Hematopoietic multipotent progenitor cell treated with erythropoietin and hydrocortisone succinate and interleukin-3 and kit ligand, for 15 days (in vitro differentiated cells): ENCODE measurements around the gene GZMB.
"Not testable (repeated sequence)": the region's sequence is repeated elsewhere in the genome, so short reads cannot be mapped to it uniquely, and the experiment has no call there.

Experiments used
- DNase-seq: peaks from one replicate; pipeline ENCODE4 v3.0.0-alpha.2; 2015; ENCODE audit warnings: low spot score

Gene GZMB, protein sequence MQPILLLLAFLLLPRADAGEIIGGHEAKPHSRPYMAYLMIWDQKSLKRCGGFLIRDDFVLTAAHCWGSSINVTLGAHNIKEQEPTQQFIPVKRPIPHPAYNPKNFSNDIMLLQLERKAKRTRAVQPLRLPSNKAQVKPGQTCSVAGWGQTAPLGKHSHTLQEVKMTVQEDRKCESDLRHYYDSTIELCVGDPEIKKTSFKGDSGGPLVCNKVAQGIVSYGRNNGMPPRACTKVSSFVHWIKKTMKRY

DNA sequence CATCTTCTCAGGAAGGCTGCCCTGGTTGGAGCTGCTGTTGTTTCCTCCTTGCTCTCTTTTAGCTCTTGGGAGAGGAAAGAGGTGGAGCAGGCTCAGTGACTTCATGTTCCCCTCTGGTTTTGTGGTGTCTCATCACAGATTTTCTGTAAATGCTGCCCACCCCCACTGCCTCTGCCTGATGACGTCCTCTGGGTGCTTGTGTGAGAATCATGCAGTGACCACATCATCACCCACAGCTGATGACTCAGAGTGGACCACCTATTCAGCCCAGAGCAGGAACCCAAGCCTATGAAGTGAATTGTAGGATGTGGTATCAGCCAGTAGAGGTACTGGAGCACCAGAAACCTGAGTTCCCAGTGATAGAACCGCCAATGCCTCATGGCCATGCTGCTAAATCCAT, at the start of gene GZMB:
Gene GZMB (minus strand): TSS at position 33 of the 400 bp plus-strand sequence. CDS start 30 bp downstream, at position 3.
- no peak for DNase-seq

DNA sequence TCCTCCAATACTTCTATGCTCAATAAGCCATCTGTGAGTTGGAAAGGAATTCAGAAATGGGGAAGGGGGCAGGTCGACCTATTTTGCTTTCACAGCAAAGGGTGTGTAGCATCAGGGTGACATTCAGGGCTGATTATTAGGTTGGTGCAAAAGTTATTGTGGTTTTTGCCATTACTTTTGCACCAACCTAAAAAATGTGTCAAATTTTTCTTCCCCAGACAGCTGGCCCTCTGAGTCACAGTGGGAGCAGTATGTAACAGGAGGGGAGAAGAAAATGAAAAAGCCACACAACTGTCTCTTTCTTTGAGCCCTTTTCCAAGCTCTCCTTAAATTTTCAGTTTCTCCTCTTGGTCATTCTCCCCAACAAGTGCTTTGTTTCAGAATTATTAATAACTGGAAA, 47.1 kb upstream of the GZMB start:
- DNase-seq = no peak

DNA sequence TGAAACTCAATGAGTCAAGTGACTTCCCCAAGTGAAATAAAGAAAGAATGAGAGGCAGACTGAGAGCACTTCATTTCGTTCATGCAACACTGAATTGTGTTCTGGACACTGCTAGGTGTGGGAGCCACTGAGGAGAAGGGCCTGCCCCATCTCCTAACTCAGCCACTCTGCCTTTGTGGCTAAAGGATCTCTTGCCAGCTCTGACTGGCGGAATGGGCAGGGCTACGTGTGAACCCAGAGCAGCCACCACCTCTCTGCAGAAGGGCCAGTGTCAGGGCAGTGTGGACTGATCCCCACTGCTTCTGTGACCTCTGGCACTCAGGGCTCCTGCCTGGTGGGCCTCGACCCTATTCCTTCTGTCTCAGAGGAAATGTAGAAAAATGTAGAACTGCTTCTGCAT, 46.5 kb upstream of the GZMB start:
- no peak for DNase-seq

DNA sequence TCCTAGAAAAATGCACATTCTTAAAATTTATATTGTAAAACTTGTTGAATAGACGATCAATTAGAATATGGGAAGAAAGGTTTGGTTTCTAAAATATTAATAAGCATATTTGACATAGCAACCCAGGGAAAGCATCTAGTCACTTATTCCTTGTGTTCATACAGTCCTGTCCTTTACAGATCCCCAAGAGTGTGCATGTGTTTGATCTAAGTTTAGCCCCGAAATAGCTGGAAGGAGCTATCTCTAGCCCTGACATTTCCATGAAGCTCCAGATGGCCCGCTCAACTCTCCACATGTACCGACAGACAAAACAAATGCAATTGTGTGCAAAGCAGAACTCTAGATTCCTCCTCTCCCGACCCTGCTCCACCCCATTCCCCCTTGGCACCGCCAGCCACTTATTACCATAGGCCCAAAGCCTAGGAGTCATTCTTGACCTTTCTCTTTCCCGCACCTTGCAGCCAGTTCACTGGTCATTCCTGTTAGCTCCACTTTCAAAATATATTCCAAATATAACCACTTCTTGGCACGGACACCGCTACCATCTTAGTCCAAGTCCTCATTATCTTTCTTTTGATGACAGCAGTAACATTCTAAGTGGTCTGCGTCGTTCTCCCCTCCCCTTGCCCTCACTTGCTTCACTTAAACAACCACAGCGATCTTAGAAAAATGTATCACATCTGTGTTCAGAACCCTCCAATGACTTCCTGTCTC, 45.4 kb upstream of the GZMB start:
- no peak for DNase-seq

DNA sequence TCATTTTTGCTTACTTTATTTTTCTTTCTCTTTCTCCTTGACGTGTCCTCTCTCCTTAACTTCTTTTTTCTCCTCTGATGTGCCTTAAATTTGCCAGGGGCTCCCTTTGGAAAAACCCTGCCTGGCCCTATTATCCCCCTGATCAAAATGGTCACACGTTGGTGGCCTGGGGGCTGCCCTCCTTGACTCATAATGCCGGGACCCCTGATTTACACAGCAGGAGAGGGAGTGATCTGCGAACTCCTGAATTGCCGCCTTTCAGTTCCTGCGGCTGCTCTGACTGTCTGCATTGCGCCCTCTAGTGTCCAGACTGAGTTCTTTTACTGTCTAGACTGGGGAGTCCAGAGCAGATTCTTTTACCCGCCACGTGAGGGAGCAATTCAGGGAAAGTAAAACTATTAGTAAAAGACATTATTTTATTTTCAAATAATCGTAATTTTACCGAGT, 44.8 kb upstream of the GZMB start:
- DNase-seq = peak; percentile 90

DNA sequence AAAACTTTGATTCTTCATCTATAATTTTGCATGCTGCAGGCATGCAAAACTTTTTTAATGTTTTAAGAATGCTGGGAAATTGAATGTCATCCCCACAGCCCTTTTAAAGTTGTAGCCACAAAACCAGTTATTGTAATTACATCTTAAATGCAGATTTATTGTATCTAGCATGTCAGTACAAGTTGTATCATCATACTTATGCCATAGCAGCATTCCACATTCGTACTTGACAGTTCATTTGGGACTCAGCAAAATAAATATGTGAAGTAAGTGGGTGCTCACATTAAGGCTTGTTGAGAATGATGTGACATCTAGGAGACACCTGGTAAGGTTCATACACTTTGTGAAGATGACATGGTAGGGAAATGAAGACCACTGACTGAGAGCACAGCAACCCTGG, 44.0 kb upstream of the GZMB start:
- DNase-seq = no peak

DNA sequence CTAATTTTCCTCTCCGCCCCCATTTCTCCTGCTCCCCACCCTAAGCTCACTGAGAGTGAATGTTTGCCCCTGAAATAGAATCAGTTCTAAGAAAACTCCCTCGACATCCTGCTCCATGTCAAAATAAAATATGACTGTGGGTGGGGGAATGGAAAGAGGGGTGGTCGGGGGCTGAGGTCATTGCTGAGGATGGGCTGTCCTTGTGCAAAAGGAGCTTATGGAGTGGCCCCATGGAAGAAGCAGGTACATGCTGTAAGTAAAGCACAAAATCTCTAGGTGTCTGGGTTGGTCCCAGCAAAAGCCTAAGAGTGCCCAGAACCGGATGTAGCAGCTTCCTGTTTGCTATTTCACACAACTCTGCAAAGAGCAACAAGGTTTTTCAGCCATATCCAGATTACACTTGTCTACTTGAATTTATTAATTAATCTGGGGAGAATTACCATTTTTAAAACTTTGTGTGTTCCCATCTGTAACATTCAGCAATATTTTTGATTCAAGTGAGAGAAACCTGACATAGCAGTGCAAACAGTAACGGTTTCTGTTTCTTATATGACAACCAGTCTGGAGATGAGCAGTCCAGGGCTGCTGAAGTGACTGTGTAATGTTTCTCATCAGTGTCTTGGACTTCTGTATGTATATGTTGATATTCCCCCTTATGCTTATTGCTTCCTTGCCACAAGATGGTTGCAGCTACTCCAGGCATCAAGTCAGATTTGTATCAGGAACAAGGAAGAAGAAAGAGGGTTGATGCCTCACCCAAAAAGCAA, 40.4 kb upstream of the GZMB start:
- DNase-seq = no peak

DNA sequence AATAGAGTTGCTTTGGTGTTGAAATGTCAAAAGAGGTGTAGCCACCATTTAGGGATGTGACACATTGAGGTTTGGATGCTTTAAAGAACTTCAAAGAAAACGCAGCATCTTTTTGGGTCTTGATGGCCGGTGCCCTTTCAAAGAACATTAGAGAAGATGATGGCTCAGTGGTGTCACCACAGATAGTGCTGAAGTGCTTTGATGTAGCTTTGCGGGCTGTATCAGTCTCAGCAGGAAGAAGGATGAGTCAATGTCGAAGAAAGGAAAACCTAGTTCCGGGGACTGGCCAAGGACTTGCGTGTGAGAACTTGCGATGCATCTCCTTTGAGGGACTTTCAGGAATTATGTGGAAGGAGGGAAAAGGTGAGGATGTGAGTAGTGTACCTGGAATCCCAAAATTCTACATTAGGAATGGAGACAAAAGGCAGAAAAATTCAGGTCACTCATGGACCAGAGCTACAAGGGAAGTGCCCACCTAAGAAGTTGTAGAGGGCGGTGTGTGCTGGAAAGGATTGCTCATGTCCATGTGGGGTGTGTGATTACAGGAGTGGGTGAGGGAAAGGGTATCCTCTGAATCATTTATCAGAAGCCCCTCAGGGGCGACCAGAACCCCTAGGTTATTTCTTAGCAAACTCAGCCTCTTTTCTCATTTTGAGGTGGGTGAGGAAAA, 39.7 kb upstream of the GZMB start:
- no peak for DNase-seq

DNA sequence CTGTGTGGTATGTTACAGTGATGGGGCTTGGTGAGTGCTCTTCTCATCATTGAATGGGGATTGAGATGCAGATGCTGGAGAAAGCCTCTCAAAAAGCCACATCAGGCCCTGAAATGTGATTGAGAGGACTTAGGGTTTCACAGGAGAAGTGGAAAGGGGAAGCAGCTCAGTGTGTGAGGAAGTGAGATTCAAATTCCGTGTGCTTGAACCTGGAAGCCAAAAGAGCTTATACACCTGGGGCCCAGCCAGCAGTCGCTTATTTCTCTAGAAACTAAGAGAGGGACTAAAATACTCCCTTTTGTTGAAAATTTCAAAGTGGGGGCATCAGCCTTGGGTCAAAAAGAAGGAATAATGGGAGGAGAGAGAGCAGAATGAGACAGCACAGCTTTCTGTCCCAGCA, 39.1 kb upstream of the GZMB start:
- DNase-seq = no peak

DNA sequence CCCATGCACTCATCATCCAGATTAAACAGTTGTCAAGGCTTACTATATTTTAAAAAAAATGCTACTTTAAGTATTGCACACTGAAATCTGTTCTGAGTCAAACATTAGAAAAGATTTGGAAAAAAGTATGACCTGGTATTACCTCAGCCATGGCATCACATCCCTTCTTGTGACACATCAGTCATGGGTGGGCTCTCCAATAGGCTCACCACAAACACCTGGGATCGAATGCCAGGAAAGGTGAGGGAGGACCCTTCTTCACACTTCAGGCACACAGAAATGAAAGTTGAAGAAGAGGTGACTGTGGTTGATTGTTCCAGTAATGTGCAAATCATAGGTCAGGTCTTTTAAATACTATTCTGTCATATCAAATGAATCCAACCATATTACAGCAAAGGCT, 36.6 kb upstream of the GZMB start:
- no peak for DNase-seq

DNA sequence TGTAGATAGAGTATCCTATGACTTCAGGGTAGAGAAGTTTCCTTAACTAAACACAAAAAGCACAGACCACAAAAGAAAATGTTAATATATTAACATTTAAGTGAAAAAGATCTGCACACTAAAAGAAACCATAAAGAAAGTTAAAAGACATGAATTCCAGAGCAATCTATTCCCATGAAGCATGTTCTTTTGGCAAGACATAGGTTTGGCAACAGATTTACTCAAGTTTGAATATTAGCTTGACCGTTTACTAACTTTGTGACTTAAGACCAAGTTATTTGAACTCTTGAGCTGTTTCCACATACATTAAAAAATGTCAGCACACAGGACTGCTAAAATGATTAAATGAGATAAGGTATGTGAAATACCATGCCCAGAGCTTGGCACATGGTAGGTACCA, 35.7 kb upstream of the GZMB start:
- no peak for DNase-seq

DNA sequence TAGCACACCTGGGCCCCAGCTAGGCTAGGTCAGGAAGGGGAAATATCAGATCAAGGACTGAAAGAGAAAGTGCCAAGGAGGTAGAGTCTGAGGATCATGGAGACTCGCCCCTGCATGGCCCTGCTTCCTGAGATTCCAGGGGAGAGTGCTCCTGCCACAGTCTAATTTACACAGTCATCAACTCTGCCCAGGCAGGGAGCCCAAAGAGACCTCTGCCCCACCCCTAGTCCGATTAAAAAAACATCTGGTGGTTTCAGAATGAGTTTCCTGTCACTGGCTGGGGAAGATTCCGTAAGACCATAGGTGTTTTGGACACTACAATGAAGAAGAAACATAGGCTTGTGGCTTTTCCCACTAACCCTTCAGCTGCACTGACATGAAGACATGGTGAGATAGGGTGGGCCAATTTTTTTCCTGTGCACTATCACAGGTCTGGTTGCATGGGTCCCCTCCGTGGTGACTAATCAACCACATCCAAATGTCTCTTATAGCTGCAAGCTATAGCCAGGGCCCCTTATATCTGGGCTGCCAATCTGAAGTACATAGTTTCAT, 31.5 kb upstream of the GZMB start:
- no peak for DNase-seq

DNA sequence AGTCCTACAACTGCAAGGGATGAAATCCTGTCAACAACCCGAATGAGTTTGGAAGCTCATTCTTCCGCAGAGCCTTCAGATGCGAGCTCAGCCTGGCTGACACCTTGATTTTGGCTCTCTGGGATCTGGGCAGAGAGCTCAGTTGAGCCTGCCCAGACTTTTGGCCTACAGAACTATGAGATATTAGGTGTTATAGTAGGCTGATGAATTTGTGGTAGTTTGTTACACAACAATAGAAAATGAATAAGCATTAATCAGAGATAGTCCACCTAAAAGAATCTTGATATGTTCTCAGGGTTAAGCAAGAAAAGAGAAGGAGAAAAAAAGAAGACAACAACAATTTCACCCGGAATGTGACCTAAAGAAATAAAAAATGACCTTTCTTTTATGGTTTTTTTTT, 30.4 kb upstream of the GZMB start:
- DNase-seq = no peak

DNA sequence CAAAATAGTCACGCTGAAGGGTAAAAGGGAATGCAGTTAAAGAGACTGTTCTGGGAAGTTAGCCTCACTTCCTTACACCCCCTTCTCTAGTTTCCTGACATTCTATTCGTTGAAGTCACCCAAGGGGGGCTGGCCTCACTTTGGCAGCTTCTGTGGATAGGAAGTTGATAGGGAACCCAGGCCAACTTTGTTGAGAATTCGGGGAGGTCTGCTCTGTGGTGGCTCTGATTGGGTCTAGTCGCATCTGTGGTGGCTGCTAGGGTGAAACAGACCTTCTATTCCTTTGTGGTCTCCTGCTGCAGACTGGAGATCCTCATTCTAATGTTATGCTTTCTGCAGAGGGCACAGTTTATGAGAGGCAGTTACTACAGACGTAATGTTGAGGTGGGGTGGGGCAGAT, 28.8 kb upstream of the GZMB start:
- no peak for DNase-seq

DNA sequence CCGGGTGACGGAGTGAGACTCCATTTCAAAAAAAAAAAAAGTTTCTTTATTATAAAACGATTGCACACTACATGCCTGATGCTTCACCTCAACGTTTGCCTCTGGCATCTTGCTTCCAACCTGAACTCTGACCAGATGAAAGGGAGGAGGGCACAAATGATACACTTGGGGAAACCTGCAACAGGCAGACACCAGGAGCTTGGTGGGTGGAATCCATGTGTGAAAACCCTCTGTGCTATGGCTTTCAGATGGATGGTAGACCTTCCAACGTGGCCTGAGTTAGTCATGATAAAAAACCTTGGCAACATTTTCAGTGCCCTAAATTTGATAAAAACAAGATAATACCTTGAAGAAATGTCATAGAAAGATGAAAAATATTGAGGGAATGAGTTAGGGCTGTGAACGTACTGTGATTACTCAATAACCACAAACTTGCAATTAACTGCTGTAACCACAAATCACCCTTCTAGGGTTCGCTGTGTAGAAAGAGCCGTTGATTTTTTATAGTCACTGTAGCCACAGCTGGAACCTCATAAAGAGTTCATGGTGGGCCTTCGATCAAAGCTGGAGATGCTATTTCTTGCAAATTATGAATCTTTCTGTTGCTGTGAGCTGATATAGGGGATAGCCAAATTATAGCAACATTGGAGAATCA, 26.1 kb upstream of the GZMB start:
- DNase-seq = no peak

DNA sequence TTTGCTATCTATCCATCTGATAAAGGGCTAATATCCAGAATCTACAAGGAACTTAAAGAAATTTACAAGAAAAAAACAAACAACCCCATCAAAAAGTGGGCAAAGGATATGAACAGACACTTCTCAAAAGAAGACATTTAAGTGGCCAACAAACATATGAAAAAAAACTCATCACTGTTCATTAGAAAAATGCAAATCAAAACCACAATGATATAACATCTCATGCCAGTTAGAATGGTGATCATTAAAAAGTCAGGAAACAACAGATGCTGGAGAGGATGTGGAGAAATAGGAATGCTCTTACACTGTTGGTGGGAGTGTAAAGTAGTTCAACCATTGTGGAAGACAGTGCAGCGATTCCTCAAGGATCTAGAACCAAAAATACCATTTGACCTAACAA, 14.4 kb upstream of the GZMB start:
- DNase-seq = not testable (repeated sequence)

DNA sequence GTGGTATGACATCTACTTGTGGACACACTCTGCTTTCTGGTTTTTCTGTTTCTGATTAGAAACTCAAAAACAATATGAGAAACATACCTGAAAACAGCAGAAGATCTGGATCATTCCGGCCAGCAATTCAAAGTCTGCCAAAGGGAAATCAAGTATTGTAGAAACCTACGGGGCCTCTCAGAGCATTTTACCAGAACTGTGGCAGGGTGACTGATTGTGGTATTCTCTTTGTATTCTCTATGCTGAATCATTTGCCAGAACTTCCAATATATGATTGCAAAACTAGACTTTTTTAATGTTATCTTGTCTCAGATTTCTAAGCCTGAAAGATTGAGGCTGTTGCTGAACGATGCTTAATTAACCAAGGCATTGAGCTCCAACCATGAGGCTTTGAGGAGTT, 5.9 kb upstream of the GZMB start:
- no peak for DNase-seq

DNA sequence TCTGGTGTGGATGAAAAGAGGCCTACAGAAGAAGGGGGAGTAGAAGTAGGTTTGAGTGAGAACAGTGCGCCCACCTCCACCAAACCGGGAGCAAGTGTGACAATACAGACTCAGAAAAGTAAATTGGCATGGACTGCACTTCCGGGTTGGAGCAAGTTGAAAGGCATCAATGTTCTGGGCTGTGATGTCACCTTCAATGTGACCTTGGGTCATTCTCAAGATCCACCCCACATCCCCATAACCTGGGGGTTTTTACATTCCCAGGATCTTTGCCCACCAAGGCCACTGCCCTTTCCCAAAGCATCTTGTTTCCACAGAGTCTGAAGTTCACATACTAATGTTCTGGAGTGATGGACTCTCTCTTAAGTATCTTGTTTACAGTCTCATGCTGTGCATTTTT, 5.3 kb upstream of the GZMB start:
- DNase-seq = no peak

DNA sequence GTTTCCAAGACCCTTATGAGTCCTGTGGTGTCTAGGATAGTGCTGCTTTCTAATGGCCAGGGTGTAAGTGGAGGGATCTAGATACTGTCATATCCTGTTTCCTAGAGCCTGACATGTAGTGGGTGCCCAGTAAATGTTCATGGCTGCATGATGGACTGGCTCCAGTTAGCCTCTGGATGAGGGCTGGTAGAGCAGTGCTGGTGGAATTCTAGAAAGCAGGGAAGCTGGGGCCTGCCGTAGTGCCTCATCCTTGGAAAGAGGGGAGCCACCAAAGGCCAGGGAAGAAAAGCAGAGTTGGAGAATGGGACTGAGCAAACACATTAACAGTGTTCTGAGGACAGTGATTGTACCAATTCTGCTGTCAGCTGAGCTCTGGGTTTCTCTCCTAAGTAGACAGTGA, 637 bp downstream of the GZMB start:
- DNase-seq = no peak

DNA sequence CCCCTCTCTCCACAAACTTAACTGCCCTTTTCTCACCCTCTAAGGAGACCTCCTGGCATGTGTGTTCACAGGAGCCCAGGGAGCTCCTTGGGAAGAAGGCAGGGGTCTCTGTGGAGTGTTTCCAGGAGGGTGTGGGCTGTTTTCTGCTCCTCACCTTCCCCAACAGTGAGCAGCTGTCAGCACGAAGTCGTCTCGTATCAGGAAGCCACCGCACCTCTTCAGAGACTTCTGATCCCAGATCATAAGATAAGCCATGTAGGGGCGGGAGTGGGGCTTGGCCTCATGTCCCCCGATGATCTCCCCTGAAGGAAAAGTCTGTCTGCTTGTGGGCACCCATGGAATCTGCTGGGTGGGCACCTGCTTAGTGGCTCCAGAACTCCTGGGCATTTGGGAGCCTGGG, 1.2 kb downstream of the GZMB start:
- DNase-seq = no peak

DNA sequence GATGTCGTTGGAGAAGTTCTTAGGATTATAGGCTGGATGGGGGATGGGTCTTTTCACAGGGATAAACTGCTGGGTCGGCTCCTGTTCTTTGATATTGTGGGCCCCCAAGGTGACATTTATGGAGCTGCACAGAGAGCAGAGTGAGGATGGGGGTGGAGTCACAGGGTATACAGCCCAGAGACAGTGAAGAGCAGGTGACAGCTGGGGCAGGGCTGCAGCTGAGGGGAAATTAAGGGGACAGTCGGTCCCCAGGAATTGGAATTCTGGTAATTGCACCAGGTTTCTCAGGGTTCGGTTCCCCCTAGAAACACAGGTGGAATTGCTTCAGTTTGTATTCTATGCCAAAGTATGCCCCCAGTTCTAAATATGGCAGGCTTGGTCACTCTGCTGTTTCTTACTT, 1.7 kb downstream of the GZMB start:
- DNase-seq = no peak
